Kasumi-1 (cell line): ENCODE results near the gene DDA1.

Experiments
- DNase-seq, 2 experiments: peaks; one replicate each; lab custom pipeline; 2025; lab: John Stamatoyannopoulos, UW

Gene DDA1

DNA sequence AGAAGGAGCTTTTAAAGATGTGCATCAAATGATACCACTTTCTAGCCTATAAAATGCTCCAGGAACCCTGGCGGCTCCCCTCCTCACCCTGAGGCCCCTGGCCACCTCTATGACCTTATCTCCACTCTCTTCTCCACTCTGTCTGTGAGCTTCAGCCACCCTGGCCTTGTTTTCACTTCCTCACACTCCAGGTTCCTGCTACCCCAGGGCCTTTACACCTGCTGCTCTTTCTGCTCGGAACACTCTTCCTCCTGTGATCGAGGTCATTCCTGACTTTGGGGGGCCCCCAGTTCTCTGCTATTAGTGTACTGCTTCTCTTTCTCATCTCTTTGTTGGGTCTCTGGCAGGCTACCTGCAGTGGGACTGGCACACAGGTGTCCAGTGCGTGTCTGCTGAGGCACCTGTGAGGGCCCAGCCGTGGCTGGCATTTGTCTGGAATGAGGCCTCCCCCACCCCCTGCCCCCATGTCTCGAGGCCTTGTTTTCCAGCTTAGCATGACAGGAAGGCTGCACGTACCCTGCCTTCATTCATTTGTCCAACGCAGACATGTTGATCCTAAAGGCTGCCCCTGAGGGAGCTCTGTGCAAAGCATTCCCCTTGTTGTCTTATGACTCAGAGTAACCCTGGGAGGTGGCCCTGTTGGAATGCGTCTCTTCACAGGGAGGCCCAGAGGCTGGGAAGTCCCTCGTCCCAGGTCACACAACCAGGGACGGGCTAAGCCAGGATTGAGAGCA, 2.3 kb downstream of the DDA1 start:
- no peak for DNase-seq

DNA sequence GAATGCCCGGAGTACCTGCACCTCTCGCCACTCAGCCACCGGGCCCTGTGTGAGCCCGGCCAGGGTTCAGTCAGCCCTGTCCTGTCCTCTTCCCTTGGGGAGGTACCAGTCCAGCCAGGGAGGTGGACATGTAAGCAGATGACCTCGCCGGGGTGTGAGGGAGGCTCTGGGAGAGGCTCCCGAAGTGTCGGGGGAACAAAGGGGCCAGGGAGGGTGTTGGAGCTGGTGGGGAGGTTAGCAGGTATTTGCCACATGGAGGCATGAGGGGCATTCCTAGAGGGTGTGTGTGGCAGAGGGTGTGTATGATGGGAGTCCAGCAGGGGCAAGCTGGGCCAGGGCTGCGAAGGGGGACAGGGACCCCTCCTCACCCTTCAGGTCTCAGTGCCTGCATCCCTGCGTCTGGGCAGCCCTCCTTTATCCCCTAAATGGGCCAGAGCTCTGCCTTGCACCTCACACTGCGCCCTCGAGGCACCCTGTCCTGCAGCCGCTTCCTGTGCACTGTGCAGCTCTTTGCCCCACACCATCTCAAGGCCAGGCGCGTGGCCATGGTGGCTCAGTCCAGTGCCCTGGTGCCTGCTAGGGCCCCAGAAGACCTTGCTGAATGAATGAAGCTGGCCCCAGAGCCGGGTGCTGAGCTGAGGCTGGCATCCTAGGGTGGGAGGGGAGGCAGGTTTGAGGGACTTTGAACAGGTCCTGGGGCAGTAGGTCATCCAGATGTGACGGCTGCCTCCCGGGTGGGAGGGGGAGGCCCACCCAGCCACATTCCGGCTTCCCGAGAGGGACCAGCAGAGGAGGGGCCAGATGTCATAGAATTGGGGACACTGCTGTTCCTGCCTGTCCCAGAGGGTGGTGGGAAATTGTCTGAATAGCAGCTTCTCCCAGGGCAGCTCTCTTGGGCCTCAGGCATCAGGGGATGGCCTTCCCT, 3.1 kb downstream of the DDA1 start:
- DNase-seq = no peak

DNA sequence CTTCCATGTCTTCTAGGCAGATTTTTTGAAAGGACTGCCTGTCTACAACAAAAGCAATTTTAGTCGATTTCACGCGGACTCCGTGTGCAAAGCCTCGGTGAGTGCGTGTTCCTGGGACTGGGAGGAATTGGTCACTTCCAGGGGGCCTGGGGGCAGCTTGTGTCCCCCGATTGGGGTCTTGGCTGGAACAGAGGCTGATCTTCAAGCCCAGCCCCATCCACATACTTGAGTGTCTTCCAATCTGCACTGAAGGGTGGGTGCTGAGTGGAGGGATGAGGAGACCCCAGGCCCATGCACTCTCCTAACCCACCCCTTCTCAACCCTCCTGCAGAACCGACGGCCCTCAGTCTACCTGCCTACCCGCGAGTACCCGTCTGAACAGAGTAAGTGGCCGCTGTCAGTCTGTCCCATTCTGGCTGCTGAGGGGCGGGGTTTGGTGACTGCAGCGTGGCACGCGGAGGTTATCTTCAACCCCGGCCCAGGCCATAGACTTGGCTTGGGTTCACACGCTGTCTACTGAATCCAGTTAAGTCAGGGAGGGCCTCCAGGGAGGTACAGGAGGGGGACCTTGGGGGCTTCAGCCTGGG, 4.7 kb downstream of the DDA1 start:
- no peak for DNase-seq

DNA sequence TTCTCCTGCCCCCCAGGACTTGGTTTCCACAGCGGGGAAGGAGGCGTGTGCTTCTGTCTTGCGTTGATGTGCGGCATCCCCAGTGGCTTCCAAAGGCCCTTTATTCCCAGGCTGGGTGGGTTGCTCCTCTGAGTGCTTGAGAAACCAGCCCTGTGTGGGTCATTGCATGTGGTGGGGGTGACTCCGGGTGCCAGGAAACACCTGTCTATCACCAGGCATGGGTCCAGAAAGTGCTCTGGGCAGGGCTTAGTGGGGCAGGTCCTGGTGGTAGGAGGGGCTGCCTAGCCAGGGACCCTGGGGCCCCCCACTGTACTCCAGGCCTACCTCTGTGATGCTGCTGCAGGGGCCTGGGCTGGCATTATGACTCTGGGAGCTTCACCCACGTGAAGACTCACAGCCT, 9.6 kb downstream of the DDA1 start:
- DNase-seq = no peak

DNA sequence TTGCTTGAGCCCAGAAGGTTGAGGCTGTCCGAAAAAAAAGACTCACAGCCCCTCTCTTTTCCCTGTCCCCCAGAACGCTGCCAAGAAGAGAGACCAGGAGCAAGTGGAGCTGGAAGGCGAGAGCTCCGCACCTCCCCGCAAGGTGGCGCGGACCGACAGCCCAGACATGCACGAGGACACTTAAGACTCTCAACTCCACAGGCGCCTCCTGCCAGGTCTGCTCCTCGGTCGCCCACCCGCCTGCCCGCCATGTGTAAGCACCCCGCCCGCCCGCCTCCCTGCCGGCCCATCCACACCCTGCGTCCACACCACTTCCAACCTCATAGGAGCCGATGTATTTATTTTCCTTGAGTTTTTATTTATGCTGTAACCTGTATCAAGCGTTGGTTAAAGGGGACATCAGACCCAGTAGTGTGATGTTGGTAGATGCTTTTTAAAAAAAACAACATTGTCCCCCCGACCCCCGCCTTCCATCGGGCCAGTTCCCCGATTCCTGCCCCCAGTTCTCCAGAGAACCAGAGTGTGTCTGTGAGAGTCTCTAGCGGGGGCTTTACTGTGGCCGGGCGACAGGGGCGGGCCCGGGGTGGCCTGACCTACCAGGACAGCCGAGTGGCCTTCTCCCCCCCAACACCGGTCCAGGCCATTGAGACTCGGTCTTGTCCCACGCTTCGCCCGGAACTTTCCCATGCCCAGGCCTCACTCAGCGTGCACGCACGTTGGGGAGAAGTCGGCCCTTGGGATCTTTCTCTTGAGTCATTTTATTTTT, 10.3 kb downstream of the DDA1 start:
- no peak for DNase-seq

DNA sequence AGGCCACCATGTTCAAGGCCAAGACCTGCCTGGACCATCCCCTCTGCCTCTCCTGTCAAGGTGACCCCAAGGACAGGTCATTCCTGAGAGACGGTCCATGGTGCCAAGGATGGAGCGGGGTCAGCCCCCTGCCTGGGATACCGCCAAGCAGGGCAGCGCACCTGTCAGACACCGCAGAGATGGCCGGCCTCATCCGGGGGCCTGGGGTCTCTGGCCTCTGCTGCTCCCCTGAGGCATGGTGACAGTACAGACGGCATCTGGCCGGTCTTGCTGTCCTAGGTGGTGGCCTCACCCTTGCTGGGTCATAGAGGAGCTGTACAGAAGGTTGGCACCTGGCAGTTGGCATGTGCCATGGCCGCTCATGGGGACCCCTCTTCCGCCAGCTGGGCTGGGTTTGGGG, 11.1 kb downstream of the DDA1 start:
- DNase-seq = no peak

DNA sequence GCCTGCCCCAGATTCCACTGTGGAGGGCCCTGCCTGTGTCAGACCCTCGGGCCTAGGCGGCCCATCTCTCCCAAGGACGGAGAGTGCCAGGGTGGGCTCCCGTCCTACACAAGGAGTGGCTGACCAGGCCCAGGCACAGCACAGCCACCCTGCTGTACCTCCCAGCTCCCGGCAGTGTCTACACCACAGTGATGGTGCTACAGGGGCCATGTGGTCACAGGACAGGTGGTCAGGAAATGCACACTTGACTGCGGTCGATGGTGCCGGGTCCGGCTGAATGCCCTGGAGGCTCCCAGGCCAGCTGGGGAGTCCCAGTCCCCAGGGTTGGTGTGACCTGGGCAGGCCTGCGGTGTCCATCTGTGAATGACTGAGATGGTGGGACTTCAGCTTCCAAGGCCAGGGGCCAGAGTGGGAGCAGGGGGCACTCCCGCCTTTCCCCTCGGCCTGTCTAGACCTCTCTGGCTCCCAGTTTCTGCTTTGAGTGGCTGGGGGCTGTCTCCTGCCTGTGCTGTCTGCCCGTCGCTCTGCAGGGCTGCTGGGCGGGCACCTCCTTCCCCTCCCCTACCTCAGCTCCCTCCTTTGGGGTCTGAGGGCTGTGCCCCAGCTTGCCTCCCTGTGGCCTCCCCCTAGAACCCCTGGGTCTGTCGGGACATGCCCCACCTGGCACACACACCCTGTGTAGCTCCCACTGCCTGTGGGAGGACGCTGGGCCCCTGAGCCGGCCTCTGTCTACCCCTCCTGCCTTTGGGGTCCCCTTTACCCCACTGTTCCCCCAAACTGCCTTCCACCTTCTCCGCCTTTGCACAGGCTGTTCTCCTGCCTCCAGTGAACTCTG, 12.5 kb downstream of the DDA1 start:
- no peak for DNase-seq

DNA sequence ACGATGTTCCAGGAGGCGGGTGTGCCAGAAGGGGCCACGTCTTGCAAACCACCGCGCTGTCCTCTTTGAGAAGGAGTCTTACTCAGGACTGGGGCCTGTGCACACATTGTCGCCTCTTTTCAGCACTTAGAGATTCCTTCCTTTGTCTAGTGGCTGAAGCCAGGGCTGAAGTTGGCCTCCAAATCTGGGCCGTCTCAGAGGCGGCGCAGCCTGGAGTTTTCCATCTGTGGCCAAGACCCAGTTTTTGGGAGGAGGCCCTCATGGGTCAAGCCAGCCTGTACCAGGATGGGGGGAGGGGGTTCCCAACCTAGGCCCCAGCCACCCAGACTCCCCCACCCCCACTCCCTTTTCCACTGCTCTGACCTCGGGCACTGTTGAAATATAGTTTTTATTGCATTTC, 13.5 kb downstream of the DDA1 start:
- DNase-seq = no peak

DNA sequence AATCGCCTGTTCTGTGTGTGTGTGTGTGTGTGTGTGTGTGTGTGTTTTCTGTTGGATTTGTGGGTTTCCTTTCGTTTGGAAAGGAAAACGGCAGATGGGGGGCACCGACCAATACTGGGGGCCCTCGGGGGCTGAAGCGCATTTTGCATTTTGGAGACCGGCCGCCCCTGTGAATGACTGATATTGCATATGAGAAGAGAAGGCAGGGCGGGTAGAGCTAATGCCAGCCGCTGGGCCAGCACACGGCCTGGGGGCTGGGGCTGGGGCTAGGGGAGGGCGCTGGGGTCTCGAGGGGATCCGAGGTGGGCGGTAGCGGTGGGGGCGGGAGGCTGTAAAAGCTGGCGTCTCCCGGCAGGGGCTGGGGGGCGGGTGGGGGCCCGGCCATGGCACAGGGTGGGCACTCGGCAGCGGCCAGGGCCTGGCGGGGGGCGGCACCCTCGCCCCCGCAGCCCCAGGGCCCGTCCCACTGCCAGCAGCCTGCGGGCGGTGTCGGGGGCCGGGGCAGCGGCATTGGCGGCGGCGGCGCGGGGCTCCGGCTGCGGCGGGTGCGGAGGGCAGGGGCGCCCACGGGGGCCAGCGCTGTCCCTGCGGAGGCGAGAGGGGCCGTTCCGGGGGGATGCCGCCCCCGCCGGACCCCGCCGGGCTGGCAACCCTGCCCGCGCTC, 14.1 kb downstream of the DDA1 start:
- DNase-seq = no peak

DNA sequence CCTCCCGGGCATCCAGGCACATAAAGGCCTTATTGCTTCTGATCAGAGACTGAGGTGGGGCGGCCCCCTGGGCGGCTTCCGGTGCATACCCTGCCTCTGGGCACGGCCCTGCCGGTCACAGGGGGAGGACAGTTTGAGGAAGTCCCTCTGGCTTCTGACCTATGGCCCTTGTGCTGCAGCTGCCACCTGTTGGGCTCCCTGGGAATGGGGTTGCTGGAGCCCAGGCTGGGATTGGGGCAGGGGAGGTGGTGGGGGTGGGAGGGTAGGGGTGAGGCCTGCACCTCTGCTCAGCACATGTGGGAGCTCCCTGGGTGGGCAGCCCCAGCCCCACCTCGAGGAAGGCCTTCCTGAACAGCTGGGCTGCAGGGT, 14.6 kb downstream of the DDA1 start:
- DNase-seq = no peak

DNA sequence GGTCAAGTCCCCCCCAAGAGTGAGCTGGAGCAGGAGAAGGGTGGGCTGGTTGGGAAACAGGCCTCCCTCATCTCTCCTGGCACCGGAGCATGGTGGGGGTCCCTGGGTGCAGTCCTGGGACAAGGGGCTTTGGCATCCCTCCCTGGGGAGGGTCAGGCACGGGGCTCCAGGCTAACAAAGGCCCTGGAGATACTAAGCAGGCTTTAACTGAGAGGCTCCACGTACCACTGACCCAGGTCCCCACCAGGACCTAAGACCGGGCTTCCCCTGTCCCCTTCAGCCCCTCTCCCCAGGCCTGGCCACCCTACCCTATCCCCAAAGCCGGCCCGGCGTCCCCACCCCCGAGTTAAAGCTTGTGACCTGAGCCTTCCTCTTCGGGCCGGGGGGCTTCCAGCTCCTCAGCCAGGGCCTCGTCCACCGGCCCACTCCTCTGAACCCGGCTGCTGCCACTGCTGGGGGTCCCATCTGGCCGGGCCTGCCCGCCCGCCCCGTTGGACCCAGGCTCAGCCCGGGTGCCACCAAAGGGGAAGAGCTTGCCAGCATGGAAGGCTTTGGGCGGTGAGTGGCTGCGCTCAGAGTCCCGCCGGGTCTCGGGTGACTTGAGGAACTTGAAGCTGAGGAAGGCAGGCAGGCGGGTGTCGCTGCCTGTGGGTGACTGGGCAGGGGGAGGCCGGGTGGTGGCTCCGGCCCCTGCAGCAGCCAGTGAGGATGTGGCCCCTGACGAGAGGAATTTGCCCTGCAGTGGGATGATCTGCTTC, 15.2 kb downstream of the DDA1 start:
- DNase-seq = no peak

DNA sequence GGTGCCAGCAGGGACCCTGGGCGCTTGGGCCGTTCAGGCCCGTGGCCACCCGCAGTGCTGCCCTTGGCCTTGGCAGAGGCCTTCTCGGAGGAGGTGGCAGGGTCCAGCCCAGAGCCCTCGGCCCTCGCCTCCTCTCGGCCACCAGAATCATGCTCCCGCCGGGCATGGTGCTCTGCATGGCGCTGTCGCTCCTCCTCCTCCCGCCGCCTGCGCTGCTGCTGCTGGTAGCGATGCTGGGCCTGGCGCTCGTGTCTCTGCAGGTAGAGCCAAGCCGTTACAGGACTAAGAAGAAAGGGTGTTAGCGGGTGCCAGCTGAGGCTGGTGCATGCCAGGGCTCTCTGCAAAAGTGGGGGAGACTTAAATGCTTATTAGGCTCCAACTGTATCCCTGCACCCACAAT, 15.8 kb downstream of the DDA1 start:
- no peak for DNase-seq

DNA sequence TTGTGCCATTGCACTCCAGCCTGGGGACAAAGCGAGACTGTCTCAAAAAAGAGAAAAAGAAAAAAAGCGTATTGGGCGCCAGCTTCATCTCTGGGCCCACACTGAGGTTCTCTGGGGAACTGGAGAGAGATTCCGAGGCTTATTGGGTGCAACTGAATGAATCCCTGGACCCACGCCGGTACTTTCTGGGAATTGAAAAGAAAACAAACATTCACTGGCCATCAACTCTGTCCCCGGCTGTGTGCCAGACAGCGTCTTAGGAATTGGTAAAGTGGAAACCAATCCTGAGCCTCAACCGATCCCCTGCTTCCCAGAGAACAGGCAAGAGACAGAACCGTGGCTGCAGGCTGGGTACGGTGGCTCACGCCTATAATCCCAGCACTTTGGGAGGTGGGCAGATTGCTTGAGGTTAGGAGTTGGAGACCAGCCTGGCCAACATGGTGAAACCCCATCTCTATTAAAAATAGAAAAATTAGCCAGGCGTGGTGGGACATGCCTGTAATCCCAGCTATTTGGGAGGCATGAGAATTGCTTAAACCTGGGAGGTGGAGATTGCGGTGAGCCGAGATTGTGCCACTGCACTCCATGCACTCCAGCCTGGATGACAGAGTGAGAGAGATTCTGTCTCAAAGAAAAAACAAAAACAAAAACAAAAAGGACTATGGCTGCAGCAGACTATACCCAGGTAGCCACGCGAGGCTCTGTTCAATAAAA, 16.7 kb downstream of the DDA1 start:
- DNase-seq = no peak

DNA sequence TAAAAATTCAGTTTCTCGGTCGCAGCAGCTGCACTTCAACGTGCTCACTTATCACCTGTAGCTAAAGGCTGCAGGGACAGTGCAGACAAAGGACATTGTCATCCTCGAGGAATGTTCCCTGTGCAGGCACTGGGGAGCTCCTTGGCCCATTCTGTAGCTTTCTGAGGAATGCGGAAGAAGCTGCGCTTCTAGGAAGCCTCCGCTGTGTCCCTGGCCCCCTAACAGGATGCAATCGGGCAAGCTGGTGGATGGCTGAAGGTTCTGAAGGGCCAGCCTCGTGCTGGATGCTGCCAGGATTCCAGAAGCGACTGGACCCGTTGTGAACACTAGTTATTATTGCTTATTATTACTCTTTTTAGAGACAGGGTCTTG, 17.2 kb downstream of the DDA1 start:
- DNase-seq = no peak

DNA sequence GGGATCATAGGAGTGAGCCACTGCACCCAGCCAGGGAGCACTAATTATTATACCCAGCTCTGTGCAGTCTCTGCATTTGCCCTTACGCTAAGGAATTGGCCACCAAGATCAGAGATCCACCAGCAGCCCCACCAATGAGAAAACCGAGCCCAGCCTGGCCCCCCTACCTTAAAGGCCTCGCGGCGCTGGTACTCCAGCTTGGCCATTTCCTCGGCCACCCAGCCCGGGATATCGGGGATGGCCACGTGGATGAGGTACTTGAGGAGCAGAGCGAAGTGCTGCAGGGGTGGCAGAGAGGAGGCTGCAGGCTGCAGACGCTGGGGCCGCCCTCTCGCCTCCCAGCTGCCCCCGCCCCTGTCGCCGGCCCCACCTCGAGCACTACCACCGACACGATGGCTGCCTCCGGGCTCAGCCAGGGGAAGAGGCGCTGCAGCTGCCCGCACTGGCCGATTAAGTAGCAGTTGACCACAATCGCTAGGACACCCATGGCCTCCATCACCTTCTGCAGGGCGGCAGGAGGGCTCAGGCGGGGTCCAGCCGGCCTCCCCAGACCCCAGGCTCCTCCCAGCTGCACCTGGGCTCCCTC, 17.8 kb downstream of the DDA1 start:
- DNase-seq = no peak

DNA sequence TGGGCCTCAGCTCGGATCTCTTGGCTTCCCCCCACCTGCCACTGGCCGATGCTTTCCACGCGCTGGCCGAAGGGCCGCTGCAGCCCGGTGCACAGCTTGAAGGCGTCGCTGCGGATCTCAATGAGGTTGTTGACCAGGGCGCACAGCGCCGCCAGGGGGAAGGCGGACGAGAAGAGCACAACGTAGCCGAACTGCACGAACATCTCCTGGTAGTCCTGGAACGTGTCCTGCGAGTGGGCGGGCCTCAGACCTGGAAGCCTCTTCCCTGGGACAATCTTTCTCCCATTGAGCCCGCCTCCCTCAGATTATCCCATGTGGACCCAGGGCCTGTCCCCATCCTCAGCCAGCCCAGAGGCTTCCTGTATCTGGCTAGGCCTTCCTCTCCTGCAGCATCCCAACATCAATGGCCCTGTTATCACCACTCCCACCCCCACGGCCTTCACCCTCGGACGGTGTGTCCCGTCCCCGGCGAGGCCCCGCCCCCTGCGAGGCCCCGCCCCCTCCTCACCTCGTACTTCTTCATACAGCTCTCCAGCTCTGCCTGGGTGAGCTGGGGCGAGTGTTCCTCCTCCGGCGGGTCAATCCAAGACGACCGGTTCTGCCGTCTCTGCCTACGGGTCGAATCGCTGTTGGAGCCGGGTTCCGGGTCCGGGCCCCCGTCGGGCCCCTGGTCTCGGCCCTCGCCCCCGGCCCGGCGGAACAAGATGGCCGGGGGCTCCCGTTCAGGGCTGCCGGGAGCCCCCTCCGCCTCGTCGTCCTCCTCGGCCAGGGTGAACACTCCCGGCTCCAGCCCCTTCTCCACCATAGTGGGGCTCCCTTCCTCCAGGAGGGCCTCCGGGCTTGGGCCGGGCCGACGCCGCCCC, 18.5 kb downstream of the DDA1 start:
- no peak for DNase-seq

DNA sequence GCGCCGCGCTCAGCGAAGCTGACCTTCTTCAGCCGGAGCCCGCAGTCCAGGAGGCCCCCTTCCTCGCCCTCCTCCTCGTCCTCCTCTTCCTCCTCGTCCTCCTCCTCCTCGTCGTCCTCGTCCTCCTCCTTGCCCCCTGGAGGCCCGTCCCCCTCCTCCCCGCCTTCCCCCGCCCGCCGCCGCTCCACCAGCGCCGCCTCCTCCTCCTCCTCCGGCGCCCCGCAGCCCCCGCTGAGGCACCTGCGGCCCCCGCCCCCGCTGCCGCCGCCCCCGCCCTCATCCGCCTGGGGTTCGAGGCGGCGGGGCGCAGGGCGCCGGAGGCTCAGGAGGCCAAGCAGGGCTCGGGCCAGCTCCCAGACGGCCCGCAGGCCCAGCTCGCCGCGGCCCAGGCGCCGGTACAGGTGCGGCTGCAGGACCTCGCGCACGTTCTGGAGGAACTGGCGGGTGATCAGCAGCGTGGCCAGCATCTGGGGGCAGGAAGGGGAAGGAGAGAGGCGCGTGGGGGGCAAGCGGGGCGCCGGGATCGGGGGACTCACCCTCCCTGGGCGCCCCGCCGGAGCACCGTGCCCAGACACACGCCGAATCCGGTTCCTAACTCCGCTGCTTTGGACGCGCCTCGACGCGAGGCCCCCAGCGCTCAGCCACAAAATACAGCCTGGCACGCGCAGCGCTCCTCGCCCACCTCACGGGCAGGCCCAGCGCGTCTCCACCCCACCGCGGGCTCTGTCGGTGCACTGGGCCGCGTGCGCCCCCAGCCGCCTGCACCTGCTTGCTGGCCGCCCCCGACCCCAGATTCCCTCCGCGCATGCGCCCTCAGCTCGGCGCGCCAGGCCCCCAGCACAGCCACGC, 19.4 kb downstream of the DDA1 start:
- no peak for DNase-seq
